Lower lobe of right lung (tissue), 2 donors: Measurements from ENCODE around the gene TTLL5. TPM values are rescaled to one million over a fixed set of nuclear protein-coding genes. Genes with fewer than 3 reads are reported as not detected.

Source experiments
- ATAC-seq, 2 donors: fragments of 200-7000 bp; cut with Tn5 transposase; one replicate each; pipeline ENCODE4 v1.9.1; 2020 to 2022; ENCODE audit warnings: mild to moderate bottlenecking in 2 of 2, moderate library complexity in 2 of 2
- DNase-seq: peaks from one replicate; pipeline ENCODE4 v3.0.0-alpha.2; 2020
- H3K27ac ChIP-seq: fragments of 200-600 bp; one replicate; pipeline ENCODE4 v1.8.0; 2022
- H3K27me3 ChIP-seq: fragments of 200-600 bp; one replicate; pipeline ENCODE4 v1.8.0; 2022; ENCODE audit warnings: low read depth
- H3K36me3 ChIP-seq: fragments of 200-600 bp; one replicate; pipeline ENCODE4 v1.8.0; 2022; ENCODE audit warnings: mild to moderate bottlenecking
- H3K4me1 ChIP-seq: fragments of 200-600 bp; one replicate; pipeline ENCODE4 v1.8.0; 2022
- H3K4me3 ChIP-seq: fragments of 200-600 bp; one replicate; pipeline ENCODE4 v1.8.0; 2022; ENCODE audit warnings: mild to moderate bottlenecking
- H3K9me3 ChIP-seq: fragments of 200-600 bp; one replicate; pipeline ENCODE4 v1.8.0; 2022
- CTCF ChIP-seq: fragments of 200-600 bp; IDR thresholded peaks from one replicate; pipeline ENCODE4 v1.8.0; 2022; ENCODE audit warnings: antibody characterized with exemption, mild to moderate bottlenecking
- intact Hi-C: fragments of 100-400 bp; cut with DNase I; formaldehyde crosslinking; loops from one replicate; pipeline ENCODE4 v1.11.0; 2022
- total RNA-seq: library from RNA; stranded (reverse); fragmentation: NEBNext Ultra II Directional; extraction: Animal tissue kit (Norgen Biotek cat#: 25700); gene quantifications from one replicate; pipeline ENCODE4 v1.2.1, GENCODE V29; 2021
- donor health status: DM: no; HTN: yes; CAD: no; lungs with severe emphysema.

TTLL5 gene
- total RNA-seq, 1 donor from 2014 or later, result 32.6 TPM

GRCh38 chr14:75667099-75667765 lies 6.2 kb downstream of the TTLL5 start:
- no peak for DNase-seq
- H3K4me1 ChIP-seq, result peaks cover 2% of the 10 kb centered on the region
- peaks cover 40% of the 10 kb centered on the region for H3K36me3 ChIP-seq
- no peak for TF ChIP-seq CTCF
- intact Hi-C loops, result no loop called here
- no peaks in the 10 kb centered on the region for H3K27me3 ChIP-seq
- H3K4me3 ChIP-seq, result no peak overlapping the region
- H3K9me3 ChIP-seq, result no peaks in the 10 kb centered on the region
- no peak for ATAC-seq
- no peak overlapping the region for H3K27ac ChIP-seq

DNA sequence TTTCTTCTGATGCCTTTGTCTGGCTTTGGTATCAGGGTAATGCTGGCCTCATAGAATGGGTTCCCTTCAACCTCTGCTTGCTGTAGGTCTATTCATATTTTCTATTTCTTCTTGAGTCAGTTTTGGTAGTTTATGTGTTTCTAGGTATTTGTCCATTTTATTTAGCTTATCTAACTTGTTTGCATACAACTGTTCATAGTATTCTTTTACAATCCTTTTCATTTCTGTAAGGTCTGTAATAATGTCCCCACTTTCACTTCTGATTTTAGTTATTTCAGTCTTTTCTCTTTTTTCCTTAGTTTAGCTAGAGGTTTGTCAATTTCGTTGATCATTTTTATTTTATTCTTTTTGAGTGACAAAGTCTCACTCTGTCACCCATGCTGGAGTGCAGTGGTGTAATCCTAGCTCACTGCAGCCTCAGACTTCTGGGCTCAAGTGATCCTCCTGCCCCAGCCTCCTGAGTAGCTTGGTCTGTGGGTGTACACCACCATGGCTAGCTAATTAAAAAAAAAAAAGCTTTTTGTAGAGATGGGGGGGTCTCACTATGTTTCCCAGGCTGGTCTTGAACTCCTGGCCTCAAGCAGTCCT lies 11.7 kb downstream of the TTLL5 start:
- Histone ChIP-seq H3K9me3 (no peaks in the 10 kb centered on the region), H3K27me3 (no peaks in the 10 kb centered on the region), H3K27ac (no peak overlapping the region), H3K4me1 (no peaks in the 10 kb centered on the region), H3K4me3 (no peak overlapping the region), H3K36me3 (peaks cover 26% of the 10 kb centered on the region)
- intact Hi-C loops, result no loop called here
- no peak for ATAC-seq
- no peak for DNase-seq
- TF ChIP-seq CTCF, result no peak

DNA sequence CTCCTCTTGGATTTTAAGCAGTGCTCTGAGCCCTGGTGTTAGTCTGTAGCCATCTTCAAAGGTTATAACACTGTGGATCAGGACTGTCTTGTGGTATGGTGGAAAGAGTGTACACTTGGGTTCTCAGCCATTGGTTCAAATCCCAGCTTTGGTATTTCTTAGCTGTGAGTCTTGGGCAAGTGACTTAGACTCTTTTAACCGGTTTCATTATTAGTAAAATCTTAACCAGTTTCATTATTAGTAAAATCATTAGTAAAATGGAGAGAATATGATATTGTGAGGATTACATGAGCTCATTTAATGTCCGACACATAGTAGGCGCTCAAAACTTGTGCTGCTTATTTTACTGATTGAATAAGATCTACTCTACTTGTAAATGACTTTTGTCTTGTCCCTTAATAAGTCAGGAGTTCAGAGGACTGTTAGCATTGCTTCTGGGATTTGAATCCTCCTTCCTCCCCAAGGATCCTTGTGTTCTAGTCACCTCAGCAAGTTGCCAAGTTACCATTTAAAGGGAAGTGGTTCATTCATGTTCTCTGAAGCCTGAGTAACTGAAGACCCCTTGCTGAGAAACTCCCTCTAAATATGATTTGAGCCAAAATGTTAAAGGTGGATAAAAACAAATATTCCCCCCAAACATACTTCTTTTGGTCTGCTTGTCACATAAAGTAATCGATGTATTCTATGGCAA lies 12.4 kb downstream of the TTLL5 start:
- Histone ChIP-seq H3K27ac (no peak overlapping the region), H3K4me3 (no peak overlapping the region), H3K9me3 (no peaks in the 10 kb centered on the region), H3K36me3 (peaks cover 26% of the 10 kb centered on the region), H3K27me3 (no peaks in the 10 kb centered on the region), H3K4me1 (no peaks in the 10 kb centered on the region)
- TF ChIP-seq CTCF, result no peak
- intact Hi-C loops, result no loop called here
- DNase-seq (no peak), ATAC-seq (no peak)

DNA sequence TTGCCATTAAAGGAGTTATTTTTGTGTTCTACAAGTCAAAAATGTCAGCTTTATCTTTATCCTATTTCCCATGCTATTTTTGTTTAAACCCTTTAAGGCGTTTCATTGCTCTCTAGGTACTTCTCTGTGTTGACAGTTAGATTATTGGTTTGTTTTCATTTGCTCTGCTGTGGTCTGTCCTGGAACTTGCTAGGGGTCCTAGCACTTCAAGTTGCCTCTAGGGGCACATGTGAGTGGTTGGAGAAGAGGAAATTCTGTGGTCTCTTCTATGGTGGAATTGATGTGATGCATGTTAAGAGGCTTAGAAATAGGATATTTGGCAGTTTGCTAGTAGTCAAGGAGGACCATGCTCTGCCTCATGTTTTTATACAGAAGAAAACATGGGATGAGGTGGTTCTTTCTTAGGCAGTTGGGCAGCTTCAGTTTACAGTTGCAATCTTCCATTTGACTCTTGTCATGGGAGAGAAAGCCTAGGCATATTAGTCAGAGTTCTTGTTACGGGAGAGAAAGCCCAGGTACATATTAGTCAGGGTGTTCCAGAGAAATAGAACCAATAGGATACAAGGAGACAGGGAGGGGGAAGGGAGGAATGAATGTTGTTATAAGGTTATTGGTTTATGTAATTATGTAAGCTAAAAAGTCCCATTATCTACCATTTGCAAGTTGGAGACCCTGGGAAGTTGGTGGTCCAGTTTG lies 14.4 kb downstream of the TTLL5 start:
- Histone ChIP-seq H3K4me1 (no peaks in the 10 kb centered on the region), H3K4me3 (no peak overlapping the region), H3K36me3 (peaks cover 13% of the 10 kb centered on the region), H3K9me3 (no peaks in the 10 kb centered on the region), H3K27me3 (no peaks in the 10 kb centered on the region), H3K27ac (no peak overlapping the region)
- DNase-seq (no peak), ATAC-seq (no peak)
- no peak for TF ChIP-seq CTCF
- intact Hi-C loops, result no loop called here

DNA sequence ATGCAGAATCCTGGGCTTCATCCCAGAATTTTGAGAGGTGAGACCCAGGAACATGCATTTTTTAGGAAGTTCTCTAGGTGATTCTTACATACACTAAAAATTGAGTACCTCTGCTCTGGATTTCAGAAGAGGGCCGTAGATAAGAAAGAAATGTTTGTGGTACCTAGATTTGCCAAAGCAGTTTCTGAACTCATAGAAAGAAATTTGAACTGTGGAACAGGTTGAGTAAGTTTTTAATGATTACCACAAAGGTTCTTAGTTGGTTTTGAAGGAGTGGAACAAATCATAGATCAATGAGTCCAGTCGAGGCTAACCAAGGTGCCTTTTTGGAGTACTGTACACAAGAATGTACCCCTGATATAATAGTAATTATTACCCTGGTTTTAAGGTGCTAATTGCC lies 24.9 kb downstream of the TTLL5 start:
- Histone ChIP-seq H3K27ac (no peak overlapping the region), H3K36me3 (peaks cover 44% of the 10 kb centered on the region), H3K4me3 (no peak overlapping the region), H3K4me1 (no peaks in the 10 kb centered on the region), H3K27me3 (no peaks in the 10 kb centered on the region), H3K9me3 (no peaks in the 10 kb centered on the region)
- DNase-seq (no peak), ATAC-seq (no peak)
- TF ChIP-seq CTCF, result no peak
- intact Hi-C loops, result no loop called here
